AG09319 (cell line): ENCODE measurements around the gene CACNG5.

Experiments used
- DNase-seq: peaks from one replicate; pipeline ENCODE4 v3.0.0-alpha.2; 2010; ENCODE audit warnings: low read depth; ENCODE audit errors: extremely low read depth
- TF ChIP-seq, protein P1 (sequence below): IDR thresholded peaks from 2 replicates; pipeline ENCODE4 v1.5.1; 2011; ENCODE audit warnings: low read depth, mild to moderate bottlenecking, inconsistent platforms, low read length, moderate library complexity

The CACNG5 gene

DNA sequence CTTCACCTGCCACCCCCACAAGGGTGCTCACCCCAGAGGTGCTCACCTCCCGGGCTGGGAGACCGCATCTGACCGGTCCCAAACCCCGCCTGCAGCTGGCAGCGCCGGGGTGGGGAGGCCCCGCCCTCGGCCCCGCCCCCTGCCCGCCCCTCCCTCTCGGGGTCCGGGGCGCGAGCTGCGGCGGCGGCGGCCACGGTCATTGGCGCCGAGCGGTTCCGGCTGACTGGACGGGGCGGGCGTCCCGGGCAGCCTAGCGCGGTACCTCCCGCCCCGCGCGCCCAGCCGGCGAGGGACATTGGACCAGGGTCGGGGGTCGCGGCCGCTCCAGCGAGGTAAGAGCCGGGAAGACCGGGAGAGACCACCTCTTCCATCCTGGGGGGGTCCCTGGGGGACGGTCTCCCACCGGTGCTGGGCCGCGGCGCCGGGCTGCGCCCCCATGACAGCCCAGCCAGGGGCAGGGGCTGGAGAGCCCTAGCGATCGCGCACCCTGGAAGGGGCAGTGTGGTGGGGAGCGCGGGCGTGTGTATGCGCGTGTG, at the start of gene CACNG5:
TSS of gene CACNG5 (plus strand) at position 199 of the 536 bp plus-strand sequence. CDS start 42,216 bp downstream, outside the sequence.
- no peak for DNase-seq
- TF ChIP-seq, protein P1, sequence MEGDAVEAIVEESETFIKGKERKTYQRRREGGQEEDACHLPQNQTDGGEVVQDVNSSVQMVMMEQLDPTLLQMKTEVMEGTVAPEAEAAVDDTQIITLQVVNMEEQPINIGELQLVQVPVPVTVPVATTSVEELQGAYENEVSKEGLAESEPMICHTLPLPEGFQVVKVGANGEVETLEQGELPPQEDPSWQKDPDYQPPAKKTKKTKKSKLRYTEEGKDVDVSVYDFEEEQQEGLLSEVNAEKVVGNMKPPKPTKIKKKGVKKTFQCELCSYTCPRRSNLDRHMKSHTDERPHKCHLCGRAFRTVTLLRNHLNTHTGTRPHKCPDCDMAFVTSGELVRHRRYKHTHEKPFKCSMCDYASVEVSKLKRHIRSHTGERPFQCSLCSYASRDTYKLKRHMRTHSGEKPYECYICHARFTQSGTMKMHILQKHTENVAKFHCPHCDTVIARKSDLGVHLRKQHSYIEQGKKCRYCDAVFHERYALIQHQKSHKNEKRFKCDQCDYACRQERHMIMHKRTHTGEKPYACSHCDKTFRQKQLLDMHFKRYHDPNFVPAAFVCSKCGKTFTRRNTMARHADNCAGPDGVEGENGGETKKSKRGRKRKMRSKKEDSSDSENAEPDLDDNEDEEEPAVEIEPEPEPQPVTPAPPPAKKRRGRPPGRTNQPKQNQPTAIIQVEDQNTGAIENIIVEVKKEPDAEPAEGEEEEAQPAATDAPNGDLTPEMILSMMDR, result no peak

- DNase-seq, result no peak
- TF ChIP-seq, protein P1, result no peak
Measured at GRCh38 chr17:66786107-66786506, 48.8 kb upstream of the CACNG5 start.

GRCh38 chr17:66787914-66788313, 47.0 kb upstream of the CACNG5 start:
- TF ChIP-seq, protein P1, result no peak
- DNase-seq, result no peak

GRCh38 chr17:66789093-66789492, 45.8 kb upstream of the CACNG5 start:
- TF ChIP-seq, protein P1, result no peak

GRCh38 chr17:66789961-66790437, 44.9 kb upstream of the CACNG5 start:
- TF ChIP-seq, protein P1, result no peak
- no peak for DNase-seq

More at GRCh38 chr17:66789093-66789492, 45.8 kb upstream of the CACNG5 start:
- DNase-seq, result no peak

DNA sequence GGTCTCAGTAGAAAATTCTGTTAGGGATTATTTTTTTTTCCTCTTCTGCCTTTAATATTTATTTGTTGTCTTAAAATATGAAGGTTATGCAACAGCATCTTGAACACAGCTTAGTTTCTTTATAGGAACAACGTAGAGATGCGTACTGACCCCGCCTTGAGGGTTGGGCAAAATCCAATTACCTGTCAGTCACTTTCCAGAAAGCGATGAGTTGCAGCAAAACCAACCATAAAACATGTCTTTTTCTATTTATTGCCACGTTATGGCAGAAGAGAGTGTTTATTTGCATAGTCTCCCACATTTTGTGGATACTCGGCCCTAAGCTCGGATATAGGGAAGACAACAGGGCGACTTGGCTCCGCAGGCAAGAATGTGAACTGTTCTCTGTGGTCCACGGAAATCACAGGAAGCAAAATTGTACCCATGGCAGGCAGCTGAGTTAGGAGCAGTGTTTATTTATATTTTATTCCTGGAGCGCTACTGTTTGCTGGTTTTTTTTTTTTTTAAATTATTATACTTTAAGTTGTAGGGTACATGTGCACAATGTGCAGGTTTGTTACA, 44.3 kb upstream of the CACNG5 start:
- no peak for DNase-seq
- TF ChIP-seq, protein P1, result no peak

DNA sequence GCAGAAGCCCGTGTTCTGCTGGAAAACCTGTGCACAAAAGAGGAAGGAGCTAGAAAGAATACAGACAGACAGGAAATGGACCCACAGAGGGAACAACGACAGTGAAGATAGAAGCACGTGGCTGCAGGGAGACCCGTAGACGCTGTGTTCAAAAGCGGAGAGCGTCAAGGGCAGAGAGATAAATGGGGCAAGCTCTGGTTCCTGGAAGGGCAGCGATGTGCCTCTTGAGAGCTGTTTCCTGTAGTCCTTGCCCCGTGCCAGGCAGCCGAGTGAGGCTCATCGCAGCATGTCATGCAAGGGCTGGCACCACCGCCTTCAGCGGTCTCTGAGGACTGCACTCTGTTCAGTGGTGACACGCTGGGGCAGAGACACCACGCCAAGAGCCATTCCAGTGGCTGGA, 43.6 kb upstream of the CACNG5 start:
- TF ChIP-seq, protein P1, result no peak
- no peak for DNase-seq
